D341Med (cell line): ENCODE data around the gene CHMP3.
"Not testable (repeated sequence)": the region's sequence is repeated elsewhere in the genome, so short reads cannot be mapped to it uniquely, and the experiment has no call there.

ENCODE experiments used
- DNase-seq: peaks from one replicate; pipeline ENCODE4 v3.0.0; 2012; ENCODE audit warnings: low spot score

The CHMP3 gene

GRCh38 chr2:86507600-86507999, 55.6 kb downstream of the CHMP3 start:
- DNase-seq: no peak

DNA sequence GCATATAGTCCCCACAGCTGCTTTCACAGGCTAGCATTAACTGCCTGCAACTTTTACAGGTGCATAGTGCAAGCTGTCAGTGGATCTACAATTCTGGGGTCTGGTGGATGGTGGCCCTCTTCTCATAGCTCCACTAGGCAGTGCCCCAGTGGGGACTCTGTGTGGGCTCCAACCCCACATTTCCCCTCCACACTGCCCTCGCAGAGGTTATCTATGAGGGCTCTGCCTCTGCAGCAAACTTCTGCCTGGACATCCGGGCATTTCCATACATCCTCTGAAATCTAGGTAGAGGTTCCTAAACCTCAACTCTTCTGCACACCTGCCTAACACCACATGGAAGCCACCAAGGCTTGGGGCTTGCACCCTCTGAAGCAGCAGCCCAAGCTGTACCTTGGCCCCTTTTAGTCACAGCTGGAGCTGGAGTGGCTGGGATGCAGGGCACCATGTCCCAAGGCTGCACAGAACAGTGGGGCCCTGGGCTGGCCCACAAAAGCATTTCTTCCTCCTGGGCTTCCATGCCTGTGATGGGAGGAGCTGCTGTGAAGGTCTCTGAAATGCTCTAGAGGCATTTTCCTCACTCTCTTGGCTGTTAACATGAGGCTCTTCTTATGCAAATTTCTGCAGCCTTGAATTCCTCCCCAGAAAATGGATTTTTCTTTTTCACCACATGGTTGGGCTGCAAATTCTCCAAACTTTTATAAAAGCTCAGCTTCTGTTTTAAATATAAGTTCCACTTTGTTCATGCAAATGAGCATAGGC, 62.7 kb downstream of the CHMP3 start:
- DNase-seq: no peak

DNA sequence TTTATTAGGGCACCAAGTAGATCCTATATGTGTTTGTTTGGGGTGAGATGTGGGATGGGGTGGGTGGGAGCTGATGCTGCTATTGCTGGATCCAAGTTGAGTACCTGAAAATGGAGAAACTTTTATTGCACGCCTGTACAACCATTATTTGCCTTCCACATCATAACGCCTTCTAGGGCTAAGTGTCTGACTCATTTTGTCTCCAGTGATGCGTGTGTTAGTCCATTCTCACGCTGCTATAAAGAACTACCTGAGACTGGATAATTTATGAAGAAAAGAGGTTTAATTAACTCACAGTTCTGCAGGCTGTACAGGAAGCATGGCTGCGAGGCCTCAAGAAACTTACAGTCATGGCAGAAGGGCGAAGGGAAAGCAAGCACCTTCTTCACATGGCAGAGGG, 63.9 kb downstream of the CHMP3 start:
- DNase-seq: no peak

GRCh38 chr2:86498468-86499260, 64.6 kb downstream of the CHMP3 start:
- no peak for DNase-seq

DNA sequence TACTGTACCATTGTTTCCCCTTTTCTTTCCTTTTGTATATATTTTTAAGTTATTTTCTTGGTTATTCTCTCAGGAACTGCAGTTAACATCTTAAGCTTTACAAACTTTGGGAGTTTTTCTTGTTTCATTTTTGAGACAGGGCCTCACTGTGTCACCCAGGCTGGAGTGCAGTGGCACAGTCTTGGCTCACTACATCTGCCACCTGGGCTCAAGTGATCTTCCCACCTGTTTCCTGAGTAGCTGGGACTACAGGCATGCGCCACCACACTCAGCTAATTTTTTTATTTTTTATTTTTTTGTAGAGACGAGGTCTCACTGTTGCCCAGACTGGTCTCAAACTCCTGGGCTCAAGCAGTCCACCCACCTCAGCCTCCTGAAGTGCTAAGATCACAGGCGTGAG, 66.9 kb downstream of the CHMP3 start:
- DNase-seq: not testable (repeated sequence)

DNA sequence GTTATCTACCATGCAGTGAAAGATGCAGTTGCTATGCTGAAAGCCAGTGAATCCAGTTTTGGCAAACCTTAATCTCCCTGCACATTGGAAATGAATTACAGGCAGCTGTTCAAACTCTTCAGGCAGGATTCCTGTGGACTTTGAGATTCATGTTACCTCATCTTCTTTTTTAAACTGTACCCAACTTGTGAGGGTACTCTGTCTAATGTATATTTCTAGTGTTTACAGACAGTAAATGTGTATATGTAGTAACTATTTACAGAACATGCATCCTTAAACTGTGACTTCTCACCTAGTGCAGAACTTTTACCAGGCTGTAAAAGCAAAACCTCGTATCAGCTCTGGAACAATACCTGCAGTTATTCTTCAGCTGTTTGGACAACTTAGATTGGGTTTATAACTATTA, 71.2 kb downstream of the CHMP3 start:
- DNase-seq: no peak

DNA sequence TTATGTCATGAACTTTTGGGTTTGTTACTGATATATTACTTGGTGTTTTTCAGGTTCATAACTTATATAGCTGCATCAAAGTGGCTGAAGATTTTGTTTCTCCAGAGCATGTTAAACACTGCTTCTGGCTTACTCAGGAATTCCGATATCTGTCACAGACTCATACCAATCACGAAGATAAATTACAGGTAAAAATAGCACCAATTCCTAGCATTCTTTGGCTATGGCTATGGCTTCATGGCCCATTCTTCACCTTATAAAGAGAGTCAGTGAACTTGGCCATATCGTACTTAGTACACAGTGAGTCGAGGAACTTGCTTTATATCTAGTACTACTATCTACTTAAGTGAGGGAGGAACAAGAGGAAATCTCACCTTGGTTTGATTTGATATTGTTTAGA, 72.2 kb downstream of the CHMP3 start:
- DNase-seq: no peak

GRCh38 chr2:86490245-86490644, 73.0 kb downstream of the CHMP3 start:
- no peak for DNase-seq

DNA sequence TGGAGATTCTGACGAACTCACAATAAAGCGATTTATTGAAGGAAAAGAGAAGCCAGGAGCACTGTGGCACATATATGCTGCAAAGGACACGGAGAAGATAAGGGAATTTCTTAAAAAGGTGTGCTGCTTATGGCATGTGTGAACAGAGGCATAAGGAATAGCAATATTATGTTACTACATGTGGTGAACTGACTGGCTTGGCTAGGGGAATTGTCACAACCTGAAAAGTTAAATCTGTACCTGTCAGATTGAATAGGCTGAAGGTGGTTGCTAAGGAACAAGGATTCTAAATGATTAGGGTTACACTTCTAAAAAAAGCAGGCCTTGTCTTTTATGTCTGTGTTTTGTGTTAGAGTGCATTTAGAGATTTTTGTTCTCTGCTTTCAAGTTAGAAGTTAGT, 73.7 kb downstream of the CHMP3 start:
- DNase-seq: no peak

DNA sequence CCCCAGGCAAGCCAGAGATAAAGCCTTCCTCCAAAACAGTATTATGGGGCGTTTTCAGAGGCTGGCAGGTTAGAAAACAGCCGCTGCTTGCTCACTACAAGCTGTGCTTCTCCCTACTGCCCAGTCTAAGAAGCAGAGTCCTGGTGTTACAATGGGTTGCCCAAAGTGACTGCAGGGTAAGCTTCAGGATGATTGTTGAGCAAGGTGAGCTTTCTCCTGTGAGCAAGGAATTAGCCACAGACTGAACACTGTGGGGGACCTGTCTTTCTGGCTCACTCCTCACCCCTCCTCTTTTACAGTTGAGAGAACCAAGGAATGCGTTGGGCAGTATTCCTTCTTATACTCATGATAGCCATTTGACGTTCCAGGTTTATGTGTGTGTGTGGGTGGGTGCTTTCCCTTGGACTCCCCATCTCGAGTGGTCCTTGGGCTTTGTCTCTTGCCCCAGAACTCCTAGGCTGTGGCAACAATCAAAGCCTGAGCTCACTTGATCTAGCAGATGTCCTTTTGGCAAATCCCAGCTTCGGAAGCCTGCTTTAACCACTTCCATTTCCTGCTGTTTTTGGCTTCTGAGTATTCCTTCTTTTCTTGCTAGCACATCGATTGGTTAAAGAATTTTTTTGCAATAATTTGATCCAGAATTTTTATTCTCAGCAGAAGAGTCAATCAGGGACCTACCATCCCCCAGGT, 74.5 kb downstream of the CHMP3 start:
- no peak for DNase-seq

DNA sequence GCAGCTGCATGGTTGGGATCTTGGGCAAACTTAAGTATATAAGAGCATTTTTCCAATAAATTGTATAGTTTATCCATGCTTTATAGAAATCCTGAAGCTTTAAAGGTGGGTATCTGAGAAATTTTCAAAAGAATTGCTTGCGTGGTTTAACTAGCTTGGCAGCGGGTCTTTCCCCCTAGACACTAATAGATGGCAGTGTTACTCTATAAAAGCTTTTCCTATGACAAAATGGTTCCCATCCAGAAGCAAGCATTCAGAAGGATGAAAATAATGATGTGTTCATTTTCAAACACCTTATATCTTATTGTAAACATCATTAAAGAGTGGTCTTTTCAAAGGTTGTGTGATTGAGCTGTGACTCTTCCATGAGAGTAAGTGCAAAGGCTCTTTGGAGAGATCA, 76.2 kb downstream of the CHMP3 start:
- DNase-seq: no peak

DNA sequence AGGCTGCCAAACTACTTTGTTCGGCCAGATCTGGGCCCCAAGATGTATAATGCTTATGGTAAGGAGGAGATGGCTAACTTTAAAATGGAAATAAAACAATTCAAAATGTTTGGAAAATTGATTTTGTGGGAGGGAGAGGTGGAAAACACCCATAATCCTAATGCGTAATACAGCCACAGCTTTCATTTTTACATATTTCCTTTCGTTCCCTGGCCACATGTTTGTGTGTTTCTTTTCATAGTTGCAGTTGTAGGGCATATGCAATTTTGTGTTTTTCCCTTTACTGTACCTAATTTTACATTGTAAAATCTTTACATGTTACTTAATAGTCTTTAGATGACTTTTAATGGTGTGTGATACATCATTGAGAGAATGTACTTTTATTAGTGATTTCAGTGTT, 77.4 kb downstream of the CHMP3 start:
- DNase-seq: no peak

DNA sequence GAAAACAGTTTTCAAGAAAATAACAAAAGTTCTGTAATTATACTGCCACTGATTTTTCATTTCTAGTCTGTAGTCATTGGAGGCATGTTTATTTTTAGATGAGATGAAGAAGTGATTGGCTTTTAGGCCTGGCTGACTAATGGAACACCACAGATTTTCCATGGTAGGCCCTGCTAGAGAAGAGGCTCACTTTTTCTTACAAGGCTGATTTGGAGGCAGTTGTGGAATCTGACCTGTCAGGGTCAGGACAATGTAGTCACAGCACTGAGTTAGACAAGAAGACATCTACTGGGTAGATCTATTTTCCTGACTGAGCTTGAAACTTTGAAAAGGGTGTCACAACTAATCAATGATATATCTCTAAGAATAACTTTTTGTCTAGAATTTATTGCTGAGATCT, 78.1 kb downstream of the CHMP3 start:
- no peak for DNase-seq

DNA sequence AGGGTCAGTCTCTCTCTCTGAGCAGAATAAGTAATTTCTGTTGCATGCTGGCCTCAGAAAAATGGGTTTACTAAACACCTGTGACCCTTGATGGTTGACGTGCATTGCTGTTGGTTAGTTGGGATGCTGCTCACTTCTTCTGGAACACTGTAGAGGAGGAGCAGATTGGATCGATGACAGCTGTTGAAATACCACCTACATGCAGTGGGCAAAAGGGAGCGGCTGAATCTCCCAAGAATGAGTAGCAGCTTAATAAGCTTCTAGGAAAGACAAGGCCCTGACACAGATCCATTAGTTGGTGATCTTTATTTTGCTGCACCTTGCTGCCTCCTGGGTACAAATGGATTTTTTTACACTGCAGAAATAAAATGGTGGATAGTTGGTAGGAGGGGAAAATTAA, 78.9 kb downstream of the CHMP3 start:
- DNase-seq: no peak

DNA sequence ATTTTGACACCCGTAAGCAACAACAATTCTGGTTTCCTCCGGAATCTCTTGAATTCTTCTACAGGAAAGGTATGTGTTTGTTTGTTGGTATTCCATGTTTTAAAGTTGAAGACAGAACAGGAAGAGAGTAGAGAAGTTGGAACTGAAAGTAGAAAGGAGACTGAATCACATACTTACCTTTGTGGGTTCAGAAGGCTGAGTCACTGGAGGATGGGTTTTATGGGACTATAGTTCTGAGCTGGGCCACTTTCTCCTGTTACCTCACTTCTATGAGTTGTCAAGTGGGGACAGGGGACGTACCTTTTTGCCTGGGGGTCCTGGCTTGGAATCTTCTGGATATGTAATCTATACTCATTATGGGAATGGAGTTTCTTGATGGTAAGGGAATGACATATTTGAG, 81.2 kb downstream of the CHMP3 start:
- no peak for DNase-seq

GRCh38 chr2:86480105-86480504, 83.1 kb downstream of the CHMP3 start:
- DNase-seq: no peak

GRCh38 chr2:86477349-86477748, 85.9 kb downstream of the CHMP3 start:
- DNase-seq: no peak

GRCh38 chr2:86476918-86477317, 86.3 kb downstream of the CHMP3 start:
- no peak for DNase-seq

DNA sequence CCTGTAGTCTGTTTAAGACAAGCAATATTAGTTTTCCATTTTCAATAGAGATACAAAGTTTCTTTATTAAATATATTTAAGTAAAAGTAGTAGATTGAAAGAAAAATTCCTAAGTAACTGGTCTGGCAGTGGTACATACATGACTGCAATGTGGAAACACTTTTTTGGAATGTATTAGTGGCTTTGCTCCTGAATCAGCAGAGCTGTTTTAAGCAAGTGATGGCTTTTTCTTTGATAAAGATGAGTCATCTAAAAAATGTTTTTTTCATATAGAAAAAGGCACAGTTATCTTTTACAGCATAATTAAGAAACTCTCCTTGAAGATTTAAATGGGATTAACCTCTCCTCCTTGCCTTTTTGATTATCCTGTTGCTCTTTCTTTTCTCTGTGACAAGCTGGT, 87.2 kb downstream of the CHMP3 start:
- no peak for DNase-seq

DNA sequence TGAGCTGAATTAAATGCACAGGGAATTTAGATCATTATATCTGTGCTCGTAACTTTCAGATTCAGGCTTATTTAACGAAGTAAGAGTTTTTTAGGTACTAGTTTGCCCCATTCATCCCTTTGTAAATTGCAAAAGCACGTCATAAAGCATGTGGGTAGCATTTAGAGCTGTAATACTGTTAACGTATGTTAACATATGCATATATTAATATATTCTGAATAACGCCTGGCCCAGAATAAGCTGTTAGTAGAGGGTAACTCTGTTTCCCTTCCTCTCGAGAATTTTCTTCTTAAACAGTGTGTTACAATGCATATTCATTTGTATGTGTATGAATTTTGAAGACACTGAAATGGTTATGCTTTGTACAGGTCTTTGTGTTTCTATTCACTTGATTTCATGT, 91.6 kb downstream of the CHMP3 start:
- no peak for DNase-seq

DNA sequence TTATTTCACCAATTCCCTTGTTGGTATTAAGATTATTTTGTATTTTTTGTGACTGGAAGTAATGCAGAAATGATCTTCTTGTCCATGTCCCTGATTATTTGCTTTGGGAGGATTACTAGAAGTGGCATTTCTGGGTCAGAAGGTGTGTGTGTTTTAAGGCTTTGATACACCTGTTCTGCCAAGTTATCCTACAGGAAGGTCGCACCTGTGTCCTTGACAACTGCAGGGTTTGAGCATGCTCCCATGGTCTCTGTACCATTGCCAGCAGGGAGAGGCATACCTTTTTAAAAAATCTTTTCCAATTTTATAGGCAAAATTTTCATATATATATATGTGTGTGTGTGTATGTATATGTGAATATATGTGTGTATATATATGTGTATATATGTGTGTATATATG, 92.4 kb downstream of the CHMP3 start:
- no peak for DNase-seq

- DNase-seq: no peak
Observed at GRCh38 chr2:86468162-86469033, 94.8 kb downstream of the CHMP3 start.
